GM10248 (cell line): ENCODE results near the gene CCDC102A.

Source experiments
- CTCF ChIA-PET: fragments of 300-600 bp; sonication (Branson Sonifier 250); formaldehyde crosslinking; extraction: SDS; loops from one replicate; lab custom pipeline; 2021; ENCODE audit warnings: antibody characterized with exemption; lab: Yijun Ruan, JAX
- POLR2A ChIA-PET: fragments of 350-650 bp; sonication (Branson Sonifier 250); formaldehyde crosslinking; extraction: SDS; loops from one replicate; lab custom pipeline; 2020; ENCODE audit warnings: antibody characterized with exemption; lab: Yijun Ruan, JAX
- DNase-seq: peaks from one replicate; pipeline ENCODE4 v3.0.0; 2012; ENCODE audit errors: extremely low spot score
- CTCF ChIP-seq: IDR thresholded peaks from 2 replicates; pipeline ENCODE4 v1.5.1; 2012; ENCODE audit warnings: mild to moderate bottlenecking, low read depth; ENCODE audit errors: extremely low read depth, missing control alignments, control extremely low read depth

CCDC102A gene

GRCh38 chr16:57479205-57479975 is 57.0 kb downstream of the CCDC102A start:
- ChIA-PET CTCF (interaction anchor here (0.9 to 1.4 kb wide), 3 partner anchors 17 to 111 kb away, joined by 3 to 5 read pairs (median 3); partner anchors contain the start of gene POLR2C), POLR2A (no interaction called here)
- DNase-seq: no peak
- no peak for TF ChIP-seq CTCF

DNA sequence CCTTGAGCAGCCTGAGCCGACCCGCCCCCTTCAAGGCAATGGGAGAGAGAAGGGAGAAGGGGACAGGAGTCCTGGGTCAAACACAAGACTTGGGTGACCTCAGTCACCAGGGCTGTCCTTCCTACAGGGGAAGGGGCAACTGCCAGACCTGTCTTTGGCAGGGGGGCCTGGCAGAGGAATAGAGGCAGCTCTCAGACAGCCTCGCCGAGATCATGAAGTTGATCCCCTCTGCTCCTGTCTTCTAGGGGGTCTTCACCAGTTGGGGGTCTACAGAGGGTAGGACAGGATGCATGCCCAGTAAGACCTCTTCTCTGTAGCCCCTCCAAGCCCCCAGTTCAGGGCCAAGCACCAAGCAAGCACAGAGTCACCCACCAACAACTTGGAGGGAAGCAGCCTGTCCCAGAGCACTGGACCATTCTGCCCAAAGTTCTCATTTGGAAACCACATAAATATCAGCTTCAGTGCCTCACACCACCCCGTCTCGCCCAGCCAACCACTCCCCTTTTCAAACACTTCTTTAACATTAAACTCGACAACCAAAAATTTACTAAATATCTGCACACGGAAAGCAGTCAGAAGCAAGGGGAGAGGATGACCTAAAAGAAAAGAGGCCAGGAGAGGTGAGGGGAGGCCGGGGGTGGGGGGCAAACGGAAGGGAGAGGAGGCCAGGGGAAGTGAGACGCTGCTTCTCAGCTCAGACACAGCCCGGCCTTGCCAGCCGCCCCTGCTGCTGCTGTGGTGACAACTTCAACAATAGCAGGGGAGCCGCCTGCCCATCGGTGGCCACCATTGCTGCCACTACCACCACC is 57.8 kb downstream of the CCDC102A start:
- POLR2A ChIA-PET: no interaction called here
- TF ChIP-seq CTCF: no peak
- DNase-seq: peak; percentile 27
- CTCF ChIA-PET: interaction anchor here (0.9 to 1.4 kb wide), 4 partner anchors 12 to 112 kb away, joined by 3 to 5 read pairs (median 3); partner anchors contain the start of gene POLR2C

DNA sequence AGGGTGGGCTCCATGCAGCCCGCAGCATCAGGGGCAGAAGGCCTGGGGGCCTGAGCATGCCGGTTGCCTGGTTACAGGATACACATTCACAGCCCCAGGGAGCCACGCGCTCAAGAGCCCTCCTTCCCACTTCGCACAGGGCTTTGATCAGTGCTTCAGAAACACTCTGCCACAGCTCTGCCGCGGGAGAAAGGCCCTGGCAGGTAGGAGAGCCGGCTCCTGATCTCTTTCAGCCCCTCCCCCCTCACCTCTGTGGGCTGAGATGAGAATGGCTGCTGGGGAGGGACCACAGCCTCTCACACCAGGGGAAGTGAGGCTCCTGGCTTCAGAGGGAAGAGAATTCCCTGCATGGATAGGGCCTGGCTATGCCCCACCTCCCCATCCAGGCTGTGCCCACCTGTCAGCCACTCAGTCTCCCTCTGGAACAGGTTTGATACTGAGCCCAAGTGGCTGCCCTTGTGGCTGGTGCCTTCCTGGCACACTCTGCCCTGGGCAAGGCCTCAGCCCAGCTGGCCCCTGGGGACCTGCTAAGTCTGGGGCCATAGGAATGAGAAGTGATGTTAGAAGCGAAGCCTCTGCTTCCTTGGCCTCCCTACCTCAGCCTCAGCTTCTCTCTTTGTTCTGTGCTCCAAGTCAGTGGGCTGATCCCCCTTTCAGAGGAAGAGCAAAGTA is 58.7 kb downstream of the CCDC102A start:
- CTCF ChIA-PET: interaction anchor here (1.4 to 7.9 kb wide), 4 partner anchors 13 to 54 kb away, joined by 3 to 55 read pairs (median 4); partner anchors contain the start of gene POLR2C
- TF ChIP-seq CTCF: no peak
- POLR2A ChIA-PET: no interaction called here
- DNase-seq: no peak

DNA sequence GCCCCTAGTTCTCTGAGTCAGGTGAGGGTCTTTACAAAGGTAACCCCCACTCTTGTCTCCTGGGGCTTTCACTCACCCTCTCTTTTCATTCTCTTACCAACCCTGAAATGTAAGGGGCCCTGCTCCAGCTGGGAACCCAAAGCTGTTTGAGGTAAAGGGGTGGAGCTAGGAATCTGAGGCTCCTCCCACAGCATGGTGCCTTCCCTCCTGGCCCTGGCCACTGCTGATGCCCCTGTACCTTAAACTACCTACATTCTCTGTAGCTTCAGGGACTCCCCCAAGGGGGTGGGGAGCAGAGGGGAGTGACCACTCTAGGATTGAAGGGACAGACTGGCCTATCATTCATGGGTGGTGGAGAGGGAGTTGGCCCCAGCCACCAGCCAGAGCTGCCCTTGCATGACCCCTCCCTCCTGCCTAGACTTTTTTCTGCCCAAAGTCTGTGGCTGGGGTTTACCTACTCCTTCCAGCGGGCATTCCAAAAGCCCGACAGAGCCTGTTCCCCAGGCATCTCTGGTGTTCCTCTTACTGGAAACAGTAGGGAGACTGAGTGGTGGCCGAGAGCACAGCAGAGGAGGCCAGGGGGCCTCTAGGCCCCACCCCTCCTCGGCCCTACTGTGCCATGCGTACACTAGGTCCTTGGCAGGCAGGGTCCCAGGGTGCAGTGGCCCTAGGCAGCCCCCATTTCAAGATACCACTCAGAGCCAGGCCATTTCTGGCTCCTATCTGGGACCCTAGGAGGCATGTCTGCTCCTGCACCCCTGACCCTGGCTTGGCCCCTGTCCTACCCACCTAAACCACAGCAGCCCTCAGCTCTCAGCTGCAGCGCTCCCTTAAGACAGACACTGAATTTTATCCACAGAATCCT is 59.6 kb downstream of the CCDC102A start:
- POLR2A ChIA-PET: no interaction called here
- no peak for TF ChIP-seq CTCF
- CTCF ChIA-PET: interaction anchor here (0.9 to 7.9 kb wide), 7 partner anchors 9 to 54 kb away, joined by 3 to 55 read pairs (median 4); partner anchors contain the start of genes DOK4 and POLR2C
- DNase-seq: no peak

- peak; percentile 89 for DNase-seq
- POLR2A ChIA-PET: no interaction called here
- CTCF ChIA-PET: interaction anchor here (0.9 to 7.9 kb wide), 11 partner anchors 8 to 625 kb away, joined by 3 to 55 read pairs (median 5); partner anchors contain the start of genes DOK4 and POLR2C
- TF ChIP-seq CTCF: peak; percentile 49
Observed at GRCh38 chr16:57475711-57476339, 60.5 kb downstream of the CCDC102A start.
